IMR-90 (cell line): ENCODE results near the gene NOS1. TPM values are rescaled to one million over a fixed set of nuclear protein-coding genes. Genes with fewer than 3 reads are reported as not detected.

Source experiments
- ATAC-seq: fragments of 200-7000 bp; cut with Tn5 transposase; 2 replicates; pipeline ENCODE4 v1.9.1; 2020; ENCODE audit warnings: low read depth, mild to moderate bottlenecking, moderate library complexity
- BruUV-seq: library from RNA; stranded (reverse); fragments of 400-500 nt; replicated peaks from 2 replicates; lab custom pipeline; 2021; lab: Mats Ljungman, UMichigan
- CTCF ChIA-PET: fragments of 300-600 bp; formaldehyde crosslinking; extraction: SDS; loops from one replicate; lab custom pipeline; 2021; ENCODE audit warnings: antibody characterized with exemption; lab: Yijun Ruan, JAX
- POLR2A ChIA-PET: fragments of 300-600 bp; sonication (Branson Sonifier 250); formaldehyde crosslinking; loops from one replicate; lab custom pipeline; 2022; ENCODE audit warnings: antibody characterized with exemption; ENCODE audit not compliant: unreplicated experiment; lab: Charles Lee
- DNase-seq: peaks from one replicate; pipeline ENCODE4 v3.0.0; 2013
- H2AFZ ChIP-seq: replicated peaks from 2 replicates; pipeline ENCODE3; 2013; ENCODE audit warnings: low read length, mild to moderate bottlenecking; ENCODE audit not compliant: poor library complexity
- H2AK5ac ChIP-seq: 2 replicates; pipeline ENCODE4 v1.6.1; 2013; ENCODE audit warnings: low read depth, low read length, inconsistent platforms
- H2AK9ac ChIP-seq: replicated peaks from 2 replicates; pipeline ENCODE3; 2013; ENCODE audit warnings: mild to moderate bottlenecking, low read depth, low read length, moderate library complexity; ENCODE audit not compliant: poor library complexity
- H2BK120ac ChIP-seq: 2 replicates; pipeline ENCODE4 v1.6.1; 2013; ENCODE audit warnings: low read depth, low read length, inconsistent platforms
- H2BK15ac ChIP-seq: 3 replicates; pipeline ENCODE4 v1.6.1; 2013; ENCODE audit warnings: low read depth, low read length, inconsistent platforms
- H2BK20ac ChIP-seq: 2 replicates; pipeline ENCODE4 v1.6.1; 2013; ENCODE audit warnings: low read depth, mild to moderate bottlenecking, inconsistent platforms, low read length, moderate library complexity
- H2BK5ac ChIP-seq: 2 replicates; pipeline ENCODE4 v1.6.1; 2013; ENCODE audit warnings: mild to moderate bottlenecking, low read depth, low read length, inconsistent platforms; ENCODE audit not compliant: poor library complexity, severe bottlenecking
- H3K14ac ChIP-seq: replicated peaks from 2 replicates; pipeline ENCODE4 v1.6.1; 2013; ENCODE audit warnings: low read depth, low read length, inconsistent platforms
- H3K18ac ChIP-seq: 2 replicates; pipeline ENCODE4 v1.6.1; 2013; ENCODE audit warnings: low read depth, low read length, control low read depth
- H3K23ac ChIP-seq: 2 replicates; pipeline ENCODE4 v1.6.1; 2013; ENCODE audit warnings: low read depth, low read length, inconsistent platforms
- H3K27ac ChIP-seq: 2 replicates; pipeline ENCODE4 v1.5.1; 2013; ENCODE audit warnings: mild to moderate bottlenecking, control low read depth, low read length; ENCODE audit not compliant: insufficient read depth
- H3K27me3 ChIP-seq: 2 replicates; pipeline ENCODE4 v1.6.1; 2013; ENCODE audit warnings: low read length; ENCODE audit not compliant: control insufficient read depth, insufficient read depth
- H3K36me3 ChIP-seq: 2 replicates; pipeline ENCODE4 v1.6.1; 2013; ENCODE audit warnings: low read length, mixed read lengths; ENCODE audit not compliant: control insufficient read depth, insufficient read depth
- H3K4ac ChIP-seq: 2 replicates; pipeline ENCODE4 v1.6.1; 2013; ENCODE audit warnings: low read depth, low read length, inconsistent platforms
- H3K4me1 ChIP-seq: 2 replicates; pipeline ENCODE4 v1.6.1; 2013; ENCODE audit warnings: low read length, mixed read lengths; ENCODE audit not compliant: control insufficient read depth, insufficient read depth
- H3K4me2 ChIP-seq: 2 replicates; pipeline ENCODE4 v1.6.1; 2013; ENCODE audit warnings: low read depth, mild to moderate bottlenecking, control low read depth, low read length, moderate library complexity
- H3K4me3 ChIP-seq: 2 replicates; pipeline ENCODE4 v1.5.1; 2013; ENCODE audit warnings: low read depth, mild to moderate bottlenecking, control low read depth, low read length, moderate library complexity; ENCODE audit not compliant: insufficient read depth
- H3K56ac ChIP-seq: 2 replicates; pipeline ENCODE4 v1.6.1; 2013; ENCODE audit warnings: low read length, inconsistent platforms; ENCODE audit not compliant: insufficient read depth; ENCODE audit errors: extremely low read depth
- H3K79me1 ChIP-seq, 2 experiments: 2 replicates each; pipeline ENCODE4 v1.6.1; 2013; ENCODE audit warnings: low read length in 2 of 2, inconsistent platforms in 1 of 2, low read depth in 1 of 2
- H3K9ac ChIP-seq: 2 replicates; pipeline ENCODE4 v1.6.1; 2013; ENCODE audit warnings: low read depth, low read length, control low read depth
- H3K9me1 ChIP-seq: 2 replicates; pipeline ENCODE4 v1.6.1; 2013; ENCODE audit warnings: low read length, inconsistent platforms; ENCODE audit not compliant: insufficient read depth
- H3K9me3 ChIP-seq: 2 replicates; pipeline ENCODE4 v1.6.1; 2013; ENCODE audit warnings: low read length; ENCODE audit not compliant: control insufficient read depth, insufficient read depth
- H4K20me1 ChIP-seq: 2 replicates; pipeline ENCODE4 v1.6.1; 2013; ENCODE audit warnings: low read length, inconsistent platforms; ENCODE audit not compliant: insufficient read depth
- H4K5ac ChIP-seq: 2 replicates; pipeline ENCODE4 v1.6.1; 2013; ENCODE audit warnings: mild to moderate bottlenecking, low read depth, low read length, control low read depth
- H4K8ac ChIP-seq, 2 experiments: 2 replicates each; pipeline ENCODE4 v1.6.1; 2013; ENCODE audit warnings: low read depth in 2 of 2, low read length in 2 of 2, control low read depth in 1 of 2, inconsistent platforms in 1 of 2
- H4K91ac ChIP-seq: 2 replicates; pipeline ENCODE4 v1.6.1; 2013; ENCODE audit warnings: low read depth, low read length, inconsistent platforms; ENCODE audit not compliant: insufficient read depth
- BHLHE40 ChIP-seq: fragments of 150-350 bp; IDR thresholded peaks from 2 replicates; pipeline ENCODE4 v1.6.1; 2016; ENCODE audit warnings: mild to moderate bottlenecking, low read depth, low read length
- CEBPB ChIP-seq: IDR thresholded peaks from 2 replicates; pipeline ENCODE4 v1.6.1; 2012; ENCODE audit warnings: low read depth, low read length, improper control_type of control experiment
- CHD1 ChIP-seq: IDR thresholded peaks from 2 replicates; pipeline ENCODE4 v1.6.1; 2012; ENCODE audit warnings: low read depth, low read length, improper control_type of control experiment
- CTCF ChIP-seq: conservative IDR thresholded peaks from 2 replicates; pipeline ENCODE4 v1.5.1; 2012; ENCODE audit warnings: mild to moderate bottlenecking, low read depth, low read length, improper control_type of control experiment
- ELK1 ChIP-seq: fragments of 150-350 bp; IDR thresholded peaks from 2 replicates; pipeline ENCODE4 v1.6.1; 2016; ENCODE audit warnings: low read depth, mild to moderate bottlenecking, low read length, moderate library complexity, borderline replicate concordance
- FOS ChIP-seq: fragments of 150-350 bp; IDR thresholded peaks from 2 replicates; pipeline ENCODE4 v1.6.1; 2016; ENCODE audit warnings: low read depth, low read length
- MAFK ChIP-seq: IDR thresholded peaks from 2 replicates; pipeline ENCODE4 v1.6.1; 2012; ENCODE audit warnings: low read depth, low read length, improper control_type of control experiment
- MAZ ChIP-seq: IDR thresholded peaks from 2 replicates; pipeline ENCODE4 v1.6.1; 2012; ENCODE audit warnings: low read depth, mild to moderate bottlenecking, low read length, improper control_type of control experiment, moderate library complexity, borderline replicate concordance
- MXI1 ChIP-seq: IDR thresholded peaks from 2 replicates; pipeline ENCODE4 v1.6.1; 2012; ENCODE audit warnings: low read depth, mild to moderate bottlenecking, low read length, moderate library complexity, borderline replicate concordance
- NFE2L2 ChIP-seq: fragments of 150-350 bp; IDR thresholded peaks from 2 replicates; pipeline ENCODE4 v1.6.1; 2016; ENCODE audit warnings: low read depth, mild to moderate bottlenecking, low read length
- POLR2A ChIP-seq: IDR thresholded peaks from 2 replicates; pipeline ENCODE4 v1.6.1; 2012; ENCODE audit warnings: mild to moderate bottlenecking, low read depth, low read length
- RAD21 ChIP-seq: IDR thresholded peaks from 2 replicates; pipeline ENCODE4 v1.6.1; 2012; ENCODE audit warnings: low read length, improper control_type of control experiment
- RCOR1 ChIP-seq: IDR thresholded peaks from 2 replicates; pipeline ENCODE4 v1.6.1; 2012; ENCODE audit warnings: mild to moderate bottlenecking, low read length, improper control_type of control experiment; ENCODE audit not compliant: insufficient replicate concordance
- RFX5 ChIP-seq: IDR thresholded peaks from 2 replicates; pipeline ENCODE4 v1.8.0; 2012; ENCODE audit warnings: low read depth, mild to moderate bottlenecking, low read length, moderate library complexity
- SMC3 ChIP-seq: fragments of 150-350 bp; IDR thresholded peaks from 2 replicates; pipeline ENCODE4 v1.6.1; 2016; ENCODE audit warnings: low read depth, mild to moderate bottlenecking, antibody characterized with exemption, low read length, moderate library complexity
- USF2 ChIP-seq: fragments of 150-350 bp; IDR thresholded peaks from 2 replicates; pipeline ENCODE4 v1.6.1; 2017; ENCODE audit warnings: mild to moderate bottlenecking, antibody characterized with exemption, low read length, low read depth
- WGBS, 2 experiments: methylation state at CpG; one replicate each; pipeline versions ENCODE4 v1.1.5 to v1.1.7; 2013; ENCODE audit warnings: missing lambda C conversion rate in 2 of 2; ENCODE audit not compliant: insufficient read length in 1 of 2; ENCODE audit errors: extremely low coverage in 2 of 2; 5-methylcytosine and 5-hydroxymethylcytosine counted together
- dilution Hi-C: fragments of 300-500 bp; cut with HindIII; formaldehyde crosslinking; loops from one replicate; pipeline ENCODE4 v1.14.3; 2018; ENCODE audit warnings: low sequenced_read_pairs; ENCODE audit not compliant: unreplicated experiment
- in situ Hi-C: fragments of 300-500 bp; cut with MboI; formaldehyde crosslinking; loops from 3 replicates; pipeline ENCODE4 v1.14.3; 2019; ENCODE audit warnings: low sequenced_read_pairs, inconsistent platforms, mixed read lengths
- intact Hi-C: fragments of 100-400 bp; cut with micrococcal nuclease; formaldehyde crosslinking; loops from 2 replicates; pipeline ENCODE4 v1.10.0; 2022
- polyA plus RNA-seq, 3 experiments: library from polyadenylated mRNA; depleted of rRNA; stranded (reverse); fragments of >200 nt; gene quantifications; 2 replicates each; pipeline ENCODE4 v1.2.3, GENCODE V29; 2012; ENCODE audit warnings: low replicate concordance in 1 of 3
- total RNA-seq: library from RNA; depleted of rRNA; stranded (reverse); fragments of >200 nt; gene quantifications from 2 replicates; pipeline ENCODE4 v1.2.3, GENCODE V29; 2012

NOS1 gene
- total and polyA plus RNA-seq, 2 of the 4 experiments (the other 2 are of a cell fraction), result 0.09 TPM; not detected in 1

GRCh38 chr12:117352206-117352605, 9.2 kb downstream of the NOS1 start:
- no peak overlapping the region for H3K4me2 ChIP-seq
- no peaks in the 10 kb centered on the region for H3K79me1 ChIP-seq
- H2AK5ac ChIP-seq, result no peak overlapping the region
- no peak overlapping the region for H2BK20ac ChIP-seq
- no peak for ATAC-seq
- no peaks in the 10 kb centered on the region for H3K27me3 ChIP-seq
- intact Hi-C loops, result no loop called here
- H2BK120ac ChIP-seq, result no peak overlapping the region
- H3K4ac ChIP-seq, result no peak overlapping the region
- H3K9ac ChIP-seq, result no peak overlapping the region
- H4K5ac ChIP-seq, result no peak overlapping the region
- H3K4me1 ChIP-seq, result no peaks in the 10 kb centered on the region
- H2AK9ac ChIP-seq, result no peak overlapping the region
- no peak overlapping the region for H3K14ac ChIP-seq
- BruUV-seq, result no TSS peak
- ChIA-PET POLR2A (no interaction called here), CTCF (no interaction called here)
- 80% methylated on average over 3 of the region's 9 CpGs; no CpG with 5 or more reads in 1 of the 2 experiments for WGBS, 2 experiments
- H2BK5ac ChIP-seq, result no peak overlapping the region
- H3K9me3 ChIP-seq, result peaks cover 12% of the 10 kb centered on the region
- H3K23ac ChIP-seq, result no peak overlapping the region
- no peak overlapping the region for H4K8ac ChIP-seq
- H3K27ac ChIP-seq, result no peak overlapping the region
- H2BK15ac ChIP-seq, result no peak overlapping the region
- dilution Hi-C loops, result no loop called here
- H4K91ac ChIP-seq, result no peak overlapping the region
- in situ Hi-C loops, result no loop called here
- DNase-seq, result no peak
- no peak overlapping the region for H3K18ac ChIP-seq
- H3K4me3 ChIP-seq, result no peak overlapping the region
- no peaks in the 10 kb centered on the region for H4K20me1 ChIP-seq
- no peak for TF ChIP-seq BHLHE40
- no peak for TF ChIP-seq POLR2A
- no peak for TF ChIP-seq RFX5
- no peak for TF ChIP-seq CTCF
- TF ChIP-seq MAFK, result no peak
- no peak for TF ChIP-seq MAZ
- TF ChIP-seq RAD21, result no peak
- TF ChIP-seq NFE2L2, result no peak
- TF ChIP-seq USF2, result no peak
- no peak for TF ChIP-seq RCOR1
- no peak for TF ChIP-seq MXI1
- TF ChIP-seq FOS, result no peak
- TF ChIP-seq CEBPB, result no peak
- TF ChIP-seq CHD1, result no peak
- TF ChIP-seq SMC3, result no peak
- TF ChIP-seq ELK1, result no peak
- H3K9me1 ChIP-seq, result no peaks in the 10 kb centered on the region
- H3K56ac ChIP-seq, result no peak overlapping the region
- H3K36me3 ChIP-seq, result no peaks in the 10 kb centered on the region
- no peak overlapping the region for H2AFZ ChIP-seq
